HCT116 (cell line): Measurements from ENCODE around the gene SYT7. TPM values are rescaled to one million over a fixed set of nuclear protein-coding genes. Genes with fewer than 3 reads are reported as not detected.

ENCODE experiments used
- ATAC-seq: fragments of 200-7000 bp; cut with Tn5 transposase; 2 replicates; pipeline ENCODE4 v1.9.1; 2020; ENCODE audit warnings: mild to moderate bottlenecking, moderate library complexity
- BruUV-seq: library from RNA; stranded (reverse); fragments of 400-500 nt; replicated peaks from 2 replicates; lab custom pipeline; 2021; lab: Mats Ljungman, UMichigan
- CTCF ChIA-PET: fragments of 300-600 bp; sonication (Branson Sonifier 250); formaldehyde crosslinking; loops from one replicate; lab custom pipeline; 2021; ENCODE audit warnings: antibody characterized with exemption; lab: Charles Lee
- POLR2A ChIA-PET: fragments of 300-600, 350-600 bp; sonication (Branson Sonifier 250); formaldehyde crosslinking; loops from one replicate; lab custom pipeline; 2021; ENCODE audit warnings: antibody characterized with exemption; lab: Charles Lee
- RAD21 ChIA-PET, 2 experiments: fragments of 300-600 bp; sonication (Branson Sonifier 250); formaldehyde crosslinking; loops; one replicate each; lab custom pipeline; 2023; ENCODE audit warnings: low total read pairs in 2 of 2; ENCODE audit not compliant: uncharacterized antibody in 2 of 2, unreplicated experiment in 2 of 2, low non-redundant PET in 1 of 2; lab: Charles Lee
- DNase-seq: peaks from one replicate; pipeline ENCODE4 v3.0.0-alpha.2; 2010; ENCODE audit warnings: low read depth, low spot score
- H2AFZ ChIP-seq: fragments of 200-600 bp; shearing (Covaris generic), sonication (generic); 2 replicates; pipeline ENCODE4 v1.6.1; 2017; ENCODE audit warnings: low read depth, mixed run types, mixed read lengths, antibody characterized with exemption, low read length; ENCODE audit not compliant: poor library complexity, severe bottlenecking
- H3K27ac ChIP-seq: 2 replicates; pipeline ENCODE4 v1.5.1; 2012; ENCODE audit warnings: low read depth, low read length
- H3K27me3 ChIP-seq: fragments of 200-600 bp; sonication (generic); 2 replicates; pipeline ENCODE4 v1.6.1; 2016; ENCODE audit warnings: mixed run types, low read length, mixed read lengths; ENCODE audit not compliant: insufficient read depth
- H3K36me3 ChIP-seq, 2 experiments: fragments of 200-500 bp in 1 of 2; fragments of 200-600 bp in 1 of 2; sonication (Bioruptor generic) in 1 of 2; sonication (generic) in 1 of 2; 2 replicates each; pipeline versions ENCODE4 v1.5.1 to v1.6.1; 2014 to 2016; ENCODE audit warnings: low read length in 2 of 2, inconsistent platforms in 1 of 2, mixed read lengths in 1 of 2, mixed run types in 1 of 2; ENCODE audit not compliant: insufficient read depth in 2 of 2, control insufficient read depth in 1 of 2
- H3K4me1 ChIP-seq, 2 experiments: fragments of 200-600 bp in 1 of 2; sonication (generic) in 1 of 2; 2 replicates each; pipeline versions ENCODE4 v1.5.1 to v1.6.1; 2012 to 2017; ENCODE audit warnings: low read length in 2 of 2, inconsistent platforms in 1 of 2, mild to moderate bottlenecking in 1 of 2, mixed read lengths in 1 of 2, mixed run types in 1 of 2, moderate library complexity in 1 of 2; ENCODE audit not compliant: insufficient read depth in 2 of 2, control insufficient read depth in 1 of 2
- H3K4me2 ChIP-seq: fragments of 200-600 bp; sonication (generic); 2 replicates; pipeline ENCODE4 v1.6.1; 2017; ENCODE audit warnings: mixed run types, low read length, mixed read lengths
- H3K4me3 ChIP-seq, 2 experiments: fragments of 200-600 bp in 1 of 2; sonication (generic) in 1 of 2; replicated peaks in 1 of 2; 2 replicates each; pipeline ENCODE4 v1.5.1; 2011 to 2016; ENCODE audit warnings: low read length in 2 of 2, control low read depth in 1 of 2, low read depth in 1 of 2, mild to moderate bottlenecking in 1 of 2, mixed read lengths in 1 of 2, mixed run types in 1 of 2
- H3K79me2 ChIP-seq: fragments of 200-600 bp; sonication (generic); 2 replicates; pipeline ENCODE4 v1.6.1; 2017; ENCODE audit warnings: mild to moderate bottlenecking, mixed run types, low read length, moderate library complexity, mixed read lengths; ENCODE audit not compliant: insufficient read depth
- H3K9ac ChIP-seq: fragments of 200-600 bp; sonication (generic); 2 replicates; pipeline ENCODE4 v1.6.1; 2016; ENCODE audit warnings: low read length, mixed read lengths
- H3K9me2 ChIP-seq: fragments of 200-600 bp; sonication (generic), shearing (Covaris generic); 2 replicates; pipeline ENCODE4 v1.6.1; 2017; ENCODE audit warnings: mixed run types, mild to moderate bottlenecking, moderate library complexity; ENCODE audit not compliant: insufficient read depth
- H3K9me3 ChIP-seq, 2 experiments: fragments of 200-500 bp in 1 of 2; fragments of 200-600 bp in 1 of 2; sonication (Bioruptor generic) in 1 of 2; sonication (generic) in 1 of 2; 2 replicates each; pipeline ENCODE4 v1.6.1; 2014 to 2017; ENCODE audit warnings: low read length in 2 of 2, mixed read lengths in 2 of 2, inconsistent platforms in 1 of 2, low read depth in 1 of 2, mild to moderate bottlenecking in 1 of 2, mixed run types in 1 of 2, moderate library complexity in 1 of 2; ENCODE audit not compliant: control insufficient read depth in 1 of 2, insufficient read depth in 1 of 2
- H4K20me1 ChIP-seq: fragments of 200-600 bp; sonication (generic), shearing (Covaris generic); 2 replicates; pipeline ENCODE4 v1.6.1; 2017; ENCODE audit warnings: mixed run types, mild to moderate bottlenecking, moderate library complexity; ENCODE audit not compliant: insufficient read depth
- CBX3 ChIP-seq: IDR thresholded peaks from 2 replicates; pipeline ENCODE4 v1.6.1; 2012; ENCODE audit warnings: low read depth
- CEBPB ChIP-seq: IDR thresholded peaks from 2 replicates; pipeline ENCODE4 v1.6.1; 2012; ENCODE audit warnings: low read depth
- EGR1 ChIP-seq: IDR thresholded peaks from 2 replicates; pipeline ENCODE4 v1.6.1; 2012; ENCODE audit warnings: low read depth
- FOSL1 ChIP-seq: IDR thresholded peaks from 2 replicates; pipeline ENCODE4 v1.6.1; 2012; ENCODE audit warnings: low read depth
- RAD21 ChIP-seq: IDR thresholded peaks from 2 replicates; pipeline ENCODE4 v1.6.1; 2012; ENCODE audit warnings: low read depth, mild to moderate bottlenecking
- ZBTB33 ChIP-seq: IDR thresholded peaks from 2 replicates; pipeline ENCODE4 v1.6.1; 2011; ENCODE audit warnings: mild to moderate bottlenecking, low read length, moderate library complexity; ENCODE audit not compliant: insufficient replicate concordance; ENCODE audit errors: extremely low read depth
- ZFX ChIP-seq: fragments of 450-650 bp; IDR thresholded peaks from 2 replicates; pipeline ENCODE4 v1.6.1; 2017
- intact Hi-C: fragments of 100-400 bp; cut with micrococcal nuclease; formaldehyde crosslinking; loops from 2 replicates; pipeline ENCODE4 v1.10.0; 2022
- total RNA-seq: library from RNA; stranded (reverse); gene quantifications from one replicate; pipeline ENCODE4 v1.2.1, GENCODE V29; 2021; ENCODE audit not compliant: unreplicated experiment
- TF ChIP-seq, protein P1 (sequence below): IDR thresholded peaks from 2 replicates; pipeline ENCODE4 v1.6.1; 2012; ENCODE audit warnings: low read depth
- TF ChIP-seq, protein P2 (sequence below), 3 experiments: fragments of 200-600 bp in 1 of 3; sonication (generic) in 1 of 3; IDR thresholded peaks in 2 of 3; conservative IDR thresholded peaks in 1 of 3; 2 replicates each; pipeline ENCODE4 v1.5.1; 2012 to 2017; ENCODE audit warnings: low read depth in 2 of 3, low read length in 2 of 3, antibody characterized with exemption in 1 of 3, borderline replicate concordance in 1 of 3, control low read depth in 1 of 3, mild to moderate bottlenecking in 1 of 3, mixed read lengths in 1 of 3, mixed run types in 1 of 3, moderate library complexity in 1 of 3; ENCODE audit not compliant: insufficient read depth in 1 of 3

Gene SYT7
- total RNA-seq, 1 experiment from 2014 or later: 27.4 TPM

DNA sequence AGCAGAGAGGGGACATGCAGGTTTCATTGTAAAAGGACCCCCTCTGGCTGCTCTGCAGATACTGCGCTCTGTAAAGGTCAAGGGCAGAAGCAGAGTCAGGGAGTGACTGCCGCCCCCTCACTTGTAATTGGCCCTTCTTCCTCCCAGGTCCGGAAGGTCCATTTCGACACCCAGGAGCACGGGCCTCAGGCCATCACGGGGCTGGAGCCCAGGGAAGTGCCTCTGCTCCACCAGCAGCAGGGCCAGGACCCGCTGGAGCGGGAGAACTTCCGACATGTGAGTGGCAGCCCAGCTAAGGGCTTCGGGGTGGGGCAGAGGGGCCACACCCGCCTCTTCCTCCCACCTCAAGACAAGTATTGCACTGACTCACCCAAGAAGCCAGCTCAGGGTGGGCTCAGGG, 96.3 kb downstream of the SYT7 start:
- BruUV-seq: no TSS peak
- Histone ChIP-seq H3K27ac (no peak overlapping the region), H3K9ac (no peak overlapping the region), H3K4me2 (no peak overlapping the region)
- no peak for TF ChIP-seq CEBPB
- TF ChIP-seq FOSL1: no peak
- no peak for TF ChIP-seq RAD21
- TF ChIP-seq, protein P1, sequence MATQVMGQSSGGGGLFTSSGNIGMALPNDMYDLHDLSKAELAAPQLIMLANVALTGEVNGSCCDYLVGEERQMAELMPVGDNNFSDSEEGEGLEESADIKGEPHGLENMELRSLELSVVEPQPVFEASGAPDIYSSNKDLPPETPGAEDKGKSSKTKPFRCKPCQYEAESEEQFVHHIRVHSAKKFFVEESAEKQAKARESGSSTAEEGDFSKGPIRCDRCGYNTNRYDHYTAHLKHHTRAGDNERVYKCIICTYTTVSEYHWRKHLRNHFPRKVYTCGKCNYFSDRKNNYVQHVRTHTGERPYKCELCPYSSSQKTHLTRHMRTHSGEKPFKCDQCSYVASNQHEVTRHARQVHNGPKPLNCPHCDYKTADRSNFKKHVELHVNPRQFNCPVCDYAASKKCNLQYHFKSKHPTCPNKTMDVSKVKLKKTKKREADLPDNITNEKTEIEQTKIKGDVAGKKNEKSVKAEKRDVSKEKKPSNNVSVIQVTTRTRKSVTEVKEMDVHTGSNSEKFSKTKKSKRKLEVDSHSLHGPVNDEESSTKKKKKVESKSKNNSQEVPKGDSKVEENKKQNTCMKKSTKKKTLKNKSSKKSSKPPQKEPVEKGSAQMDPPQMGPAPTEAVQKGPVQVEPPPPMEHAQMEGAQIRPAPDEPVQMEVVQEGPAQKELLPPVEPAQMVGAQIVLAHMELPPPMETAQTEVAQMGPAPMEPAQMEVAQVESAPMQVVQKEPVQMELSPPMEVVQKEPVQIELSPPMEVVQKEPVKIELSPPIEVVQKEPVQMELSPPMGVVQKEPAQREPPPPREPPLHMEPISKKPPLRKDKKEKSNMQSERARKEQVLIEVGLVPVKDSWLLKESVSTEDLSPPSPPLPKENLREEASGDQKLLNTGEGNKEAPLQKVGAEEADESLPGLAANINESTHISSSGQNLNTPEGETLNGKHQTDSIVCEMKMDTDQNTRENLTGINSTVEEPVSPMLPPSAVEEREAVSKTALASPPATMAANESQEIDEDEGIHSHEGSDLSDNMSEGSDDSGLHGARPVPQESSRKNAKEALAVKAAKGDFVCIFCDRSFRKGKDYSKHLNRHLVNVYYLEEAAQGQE: no peak
- TF ChIP-seq, all 23 proteins: peak for 0
- ChIA-PET POLR2A (no interaction called here), RAD21 (no interaction called here), CTCF (interaction anchor here (2.6 to 2.9 kb wide), 2 partner anchors 30 to 153 kb away, joined by 11 to 14 read pairs; no protein-coding TSS in a partner anchor)
- H3K27me3 ChIP-seq: no peaks in the 10 kb centered on the region
- no peak overlapping the region for H3K4me3 ChIP-seq
- H4K20me1 ChIP-seq: no peaks in the 10 kb centered on the region
- no peaks in the 10 kb centered on the region for H3K79me2 ChIP-seq
- H2AFZ ChIP-seq: no peak overlapping the region
- ATAC-seq: no peak
- no peak for DNase-seq
- intact Hi-C loops: no loop called here
- no peaks in the 10 kb centered on the region; a peak in 1 of 4 replicates for H3K9me3 ChIP-seq
- H3K36me3 ChIP-seq: no peaks in the 10 kb centered on the region
- H3K9me2 ChIP-seq: no peaks in the 10 kb centered on the region
- H3K4me1 ChIP-seq: peaks cover 0 to 13% of the 10 kb centered on the region in 2 experiments; a peak in 1 of 4 replicates

- Histone ChIP-seq H3K27me3 (no peaks in the 10 kb centered on the region), H3K9me2 (no peaks in the 10 kb centered on the region), H3K9ac (no peak overlapping the region), H3K4me2 (no peak overlapping the region), H3K79me2 (no peaks in the 10 kb centered on the region), H3K36me3 (no peaks in the 10 kb centered on the region), H3K27ac (no peak overlapping the region), H4K20me1 (no peaks in the 10 kb centered on the region), H3K4me3 (no peak overlapping the region), H3K9me3 (no peaks in the 10 kb centered on the region; a peak in 1 of 4 replicates), H2AFZ (no peak overlapping the region)
- no TSS peak for BruUV-seq
- POLR2A ChIA-PET: no interaction called here
- CTCF ChIA-PET: interaction anchor here (0.6 to 2.9 kb wide), 29 partner anchors 8 to 251 kb away, joined by 3 to 18 read pairs (median 4); partner anchors contain the start of genes CPSF7 and SDHAF2
- ATAC-seq: peak; percentile 97
- TF ChIP-seq, protein P2, sequence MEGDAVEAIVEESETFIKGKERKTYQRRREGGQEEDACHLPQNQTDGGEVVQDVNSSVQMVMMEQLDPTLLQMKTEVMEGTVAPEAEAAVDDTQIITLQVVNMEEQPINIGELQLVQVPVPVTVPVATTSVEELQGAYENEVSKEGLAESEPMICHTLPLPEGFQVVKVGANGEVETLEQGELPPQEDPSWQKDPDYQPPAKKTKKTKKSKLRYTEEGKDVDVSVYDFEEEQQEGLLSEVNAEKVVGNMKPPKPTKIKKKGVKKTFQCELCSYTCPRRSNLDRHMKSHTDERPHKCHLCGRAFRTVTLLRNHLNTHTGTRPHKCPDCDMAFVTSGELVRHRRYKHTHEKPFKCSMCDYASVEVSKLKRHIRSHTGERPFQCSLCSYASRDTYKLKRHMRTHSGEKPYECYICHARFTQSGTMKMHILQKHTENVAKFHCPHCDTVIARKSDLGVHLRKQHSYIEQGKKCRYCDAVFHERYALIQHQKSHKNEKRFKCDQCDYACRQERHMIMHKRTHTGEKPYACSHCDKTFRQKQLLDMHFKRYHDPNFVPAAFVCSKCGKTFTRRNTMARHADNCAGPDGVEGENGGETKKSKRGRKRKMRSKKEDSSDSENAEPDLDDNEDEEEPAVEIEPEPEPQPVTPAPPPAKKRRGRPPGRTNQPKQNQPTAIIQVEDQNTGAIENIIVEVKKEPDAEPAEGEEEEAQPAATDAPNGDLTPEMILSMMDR (IDR thresholded peaks at IDR 0.05 in 2 of 3, conservative IDR thresholded peaks at IDR 0.05 in 1 of 3; ENCODE audit: borderline replicate concordance in 1 of 3, insufficient read depth in 1 of 3, low read depth in 2 of 3, low read length in 2 of 3): peak in 2 of 3 experiments; percentile 86 to 95; a peak in 4 of 6 replicates
- TF ChIP-seq ZFX: no peak
- no peak for TF ChIP-seq EGR1
- TF ChIP-seq CBX3: no peak
- TF ChIP-seq ZBTB33: no peak
- TF ChIP-seq, all 23 proteins: peak for 1
- no peak for DNase-seq
- RAD21 ChIA-PET: interaction anchor here (1.0 to 1.1 kb wide), 3 partner anchors 34 to 156 kb away, joined by 4 to 5 read pairs (median 4); no protein-coding TSS in a partner anchor
- intact Hi-C loops: no loop called here
- H3K4me1 ChIP-seq: peaks cover 0 to 9% of the 10 kb centered on the region in 2 experiments; a peak in 1 of 4 replicates
Measured at GRCh38 chr11:61482513-61482912, 98.4 kb downstream of the SYT7 start.
